Panc1 (cell line): ENCODE data around the gene TMEM182. TPM values are rescaled to one million over a fixed set of nuclear protein-coding genes. Genes with fewer than 3 reads are reported as not detected.

Experiments
- ATAC-seq: fragments of 200-7000 bp; cut with Tn5 transposase; 2 replicates; pipeline ENCODE4 v1.9.1; 2020; ENCODE audit warnings: mild to moderate bottlenecking, moderate library complexity
- BruUV-seq: library from RNA; stranded (reverse); fragments of 400-500 nt; replicated peaks from 2 replicates; lab custom pipeline; 2021; lab: Mats Ljungman, UMichigan
- CTCF ChIA-PET: fragments of 300-600 bp; sonication (Branson Sonifier 250); formaldehyde crosslinking; loops from one replicate; lab custom pipeline; 2022; ENCODE audit warnings: antibody characterized with exemption; lab: Charles Lee
- POLR2A ChIA-PET: fragments of 300-600 bp; sonication (Branson Sonifier 250); formaldehyde crosslinking; loops from one replicate; lab custom pipeline; 2022; ENCODE audit warnings: antibody characterized with exemption; lab: Charles Lee
- DNase-seq: peaks from one replicate; pipeline ENCODE4 v3.0.0-alpha.2; 2010; ENCODE audit warnings: low read depth, low spot score
- H3K27ac ChIP-seq: 2 replicates; pipeline ENCODE4 v1.5.1; 2011; ENCODE audit warnings: mild to moderate bottlenecking, low read length, inconsistent platforms
- H3K27me3 ChIP-seq: fragments of 200-500 bp; sonication (Bioruptor generic); 2 replicates; pipeline ENCODE4 v1.6.0; 2014; ENCODE audit warnings: low read length, inconsistent platforms; ENCODE audit not compliant: control insufficient read depth, insufficient read depth
- H3K36me3 ChIP-seq: fragments of 200-500 bp; sonication (Bioruptor generic); 2 replicates; pipeline ENCODE4 v1.5.1; 2014; ENCODE audit warnings: inconsistent platforms, mild to moderate bottlenecking, low read length, moderate library complexity; ENCODE audit not compliant: control insufficient read depth, insufficient read depth
- H3K4me1 ChIP-seq: 2 replicates; pipeline ENCODE4 v1.5.1; 2011; ENCODE audit warnings: inconsistent platforms, mild to moderate bottlenecking, low read length, moderate library complexity; ENCODE audit not compliant: control insufficient read depth, insufficient read depth
- H3K4me3 ChIP-seq, 2 experiments: 2 replicates each; pipeline ENCODE4 v1.5.1; 2011 to 2012; ENCODE audit warnings: low read depth in 2 of 2, low read length in 2 of 2, mild to moderate bottlenecking in 2 of 2, inconsistent platforms in 1 of 2, moderate library complexity in 1 of 2
- H3K9me3 ChIP-seq: fragments of 200-500 bp; sonication (Bioruptor generic); 2 replicates; pipeline ENCODE4 v1.5.1; 2014; ENCODE audit warnings: low read depth, mild to moderate bottlenecking, inconsistent platforms, low read length, moderate library complexity; ENCODE audit not compliant: control insufficient read depth, insufficient read depth
- POLR2AphosphoS5 ChIP-seq: IDR thresholded peaks from 2 replicates; pipeline ENCODE4 v1.6.1; 2012; ENCODE audit warnings: mild to moderate bottlenecking, low read depth, low read length, moderate library complexity
- SIN3A ChIP-seq: IDR thresholded peaks from 2 replicates; pipeline ENCODE4 v1.6.1; 2012; ENCODE audit warnings: low read depth, mild to moderate bottlenecking, low read length, moderate library complexity, borderline replicate concordance; ENCODE audit not compliant: insufficient read depth
- TCF7L2 ChIP-seq: IDR thresholded peaks from 2 replicates; pipeline ENCODE4 v1.6.1; 2011; ENCODE audit warnings: mild to moderate bottlenecking, low read depth, low read length, inconsistent platforms
- in situ Hi-C: cut with HindIII; loops from 2 replicates; pipeline ENCODE4 v1.10.0; 2016; ENCODE audit warnings: low sequenced_read_pairs, low pct_unique_long_range_greater_than_20kb
- intact Hi-C: fragments of 100-400 bp; cut with micrococcal nuclease; formaldehyde crosslinking; loops from one replicate; pipeline ENCODE4 v1.10.0; 2022; ENCODE audit not compliant: unreplicated experiment
- total RNA-seq: library from RNA; stranded (reverse); gene quantifications from one replicate; pipeline ENCODE4 v1.2.1, GENCODE V29; 2021; ENCODE audit not compliant: unreplicated experiment
- TF ChIP-seq, protein P1 (sequence below), 2 experiments: IDR thresholded peaks; 2 replicates each; pipeline ENCODE4 v1.6.1; 2011 to 2012; ENCODE audit warnings: low read depth in 2 of 2, control low read depth in 1 of 2, low read length in 1 of 2, mild to moderate bottlenecking in 1 of 2, moderate library complexity in 1 of 2; ENCODE audit not compliant: insufficient read depth in 1 of 2
- TF ChIP-seq, protein P2 (sequence below): fragments of 450-650 bp; IDR thresholded peaks from 2 replicates; pipeline ENCODE4 v1.5.1; 2017; ENCODE audit warnings: mild to moderate bottlenecking

Gene TMEM182
- total RNA-seq, 1 experiment from 2014 or later, result 6.2 TPM

DNA sequence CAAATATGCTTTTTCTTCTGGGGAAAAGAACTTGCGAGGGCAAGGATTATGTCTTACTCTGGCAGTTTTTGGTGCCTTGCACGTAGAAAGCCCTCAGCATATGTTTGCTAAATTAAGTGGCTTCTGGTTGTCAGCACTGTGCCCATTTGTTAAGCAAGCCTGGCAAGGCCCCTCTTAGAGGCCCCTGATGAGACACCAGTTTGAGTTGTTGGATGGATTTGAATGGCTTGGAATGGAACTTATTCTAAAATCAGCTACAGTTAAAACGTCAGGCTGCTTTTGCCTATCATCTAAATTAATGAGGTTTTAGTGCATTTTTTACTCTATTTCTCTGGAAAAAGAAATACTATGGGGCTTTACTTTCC, 28.2 kb downstream of the TMEM182 start:
- intact Hi-C loops, result no loop called here
- no peak for TF ChIP-seq SIN3A
- TF ChIP-seq, protein P1, sequence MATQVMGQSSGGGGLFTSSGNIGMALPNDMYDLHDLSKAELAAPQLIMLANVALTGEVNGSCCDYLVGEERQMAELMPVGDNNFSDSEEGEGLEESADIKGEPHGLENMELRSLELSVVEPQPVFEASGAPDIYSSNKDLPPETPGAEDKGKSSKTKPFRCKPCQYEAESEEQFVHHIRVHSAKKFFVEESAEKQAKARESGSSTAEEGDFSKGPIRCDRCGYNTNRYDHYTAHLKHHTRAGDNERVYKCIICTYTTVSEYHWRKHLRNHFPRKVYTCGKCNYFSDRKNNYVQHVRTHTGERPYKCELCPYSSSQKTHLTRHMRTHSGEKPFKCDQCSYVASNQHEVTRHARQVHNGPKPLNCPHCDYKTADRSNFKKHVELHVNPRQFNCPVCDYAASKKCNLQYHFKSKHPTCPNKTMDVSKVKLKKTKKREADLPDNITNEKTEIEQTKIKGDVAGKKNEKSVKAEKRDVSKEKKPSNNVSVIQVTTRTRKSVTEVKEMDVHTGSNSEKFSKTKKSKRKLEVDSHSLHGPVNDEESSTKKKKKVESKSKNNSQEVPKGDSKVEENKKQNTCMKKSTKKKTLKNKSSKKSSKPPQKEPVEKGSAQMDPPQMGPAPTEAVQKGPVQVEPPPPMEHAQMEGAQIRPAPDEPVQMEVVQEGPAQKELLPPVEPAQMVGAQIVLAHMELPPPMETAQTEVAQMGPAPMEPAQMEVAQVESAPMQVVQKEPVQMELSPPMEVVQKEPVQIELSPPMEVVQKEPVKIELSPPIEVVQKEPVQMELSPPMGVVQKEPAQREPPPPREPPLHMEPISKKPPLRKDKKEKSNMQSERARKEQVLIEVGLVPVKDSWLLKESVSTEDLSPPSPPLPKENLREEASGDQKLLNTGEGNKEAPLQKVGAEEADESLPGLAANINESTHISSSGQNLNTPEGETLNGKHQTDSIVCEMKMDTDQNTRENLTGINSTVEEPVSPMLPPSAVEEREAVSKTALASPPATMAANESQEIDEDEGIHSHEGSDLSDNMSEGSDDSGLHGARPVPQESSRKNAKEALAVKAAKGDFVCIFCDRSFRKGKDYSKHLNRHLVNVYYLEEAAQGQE (IDR thresholded peaks at IDR 0.05; ENCODE audit: insufficient read depth in 1 of 2, low read depth in 2 of 2, low read length in 1 of 2), result no peak
- TF ChIP-seq, protein P2, sequence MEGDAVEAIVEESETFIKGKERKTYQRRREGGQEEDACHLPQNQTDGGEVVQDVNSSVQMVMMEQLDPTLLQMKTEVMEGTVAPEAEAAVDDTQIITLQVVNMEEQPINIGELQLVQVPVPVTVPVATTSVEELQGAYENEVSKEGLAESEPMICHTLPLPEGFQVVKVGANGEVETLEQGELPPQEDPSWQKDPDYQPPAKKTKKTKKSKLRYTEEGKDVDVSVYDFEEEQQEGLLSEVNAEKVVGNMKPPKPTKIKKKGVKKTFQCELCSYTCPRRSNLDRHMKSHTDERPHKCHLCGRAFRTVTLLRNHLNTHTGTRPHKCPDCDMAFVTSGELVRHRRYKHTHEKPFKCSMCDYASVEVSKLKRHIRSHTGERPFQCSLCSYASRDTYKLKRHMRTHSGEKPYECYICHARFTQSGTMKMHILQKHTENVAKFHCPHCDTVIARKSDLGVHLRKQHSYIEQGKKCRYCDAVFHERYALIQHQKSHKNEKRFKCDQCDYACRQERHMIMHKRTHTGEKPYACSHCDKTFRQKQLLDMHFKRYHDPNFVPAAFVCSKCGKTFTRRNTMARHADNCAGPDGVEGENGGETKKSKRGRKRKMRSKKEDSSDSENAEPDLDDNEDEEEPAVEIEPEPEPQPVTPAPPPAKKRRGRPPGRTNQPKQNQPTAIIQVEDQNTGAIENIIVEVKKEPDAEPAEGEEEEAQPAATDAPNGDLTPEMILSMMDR, result no peak
- TF ChIP-seq POLR2AphosphoS5, result no peak
- TF ChIP-seq TCF7L2, result no peak

DNA sequence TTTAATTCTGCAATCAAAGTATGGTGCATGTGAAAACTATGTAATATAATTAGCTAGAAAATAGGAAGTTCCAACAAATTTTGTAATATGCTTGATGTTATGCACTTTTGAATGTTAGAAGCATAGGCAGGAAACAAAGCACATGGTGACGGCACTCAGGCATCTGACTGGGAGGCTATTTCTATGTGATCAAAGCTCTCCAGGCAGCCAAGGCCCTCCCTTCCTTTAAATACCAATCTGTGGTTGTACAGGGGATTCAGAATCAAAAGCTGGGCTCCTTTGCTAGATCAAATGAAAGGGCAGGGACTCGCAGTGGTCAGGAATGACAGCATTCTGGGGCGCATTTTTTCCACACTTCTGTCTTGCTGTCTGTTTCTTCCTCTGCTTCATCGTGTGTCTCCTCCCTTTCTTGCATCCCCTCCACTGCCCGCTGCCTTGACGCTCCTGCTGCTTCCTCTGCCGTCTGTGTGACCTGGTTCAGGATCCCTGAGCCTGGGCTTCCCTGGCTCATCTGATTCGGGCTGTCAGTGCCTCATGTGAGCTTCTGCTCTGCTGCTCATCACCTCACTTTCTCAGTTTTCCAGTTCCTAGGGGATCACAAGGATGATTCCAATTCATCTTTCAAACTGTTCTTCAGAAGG, 30.9 kb downstream of the TMEM182 start:
- no peaks in the 10 kb centered on the region for H3K9me3 ChIP-seq
- H3K36me3 ChIP-seq, result no peaks in the 10 kb centered on the region
- no peak overlapping the region for H3K4me3 ChIP-seq
- CTCF ChIA-PET, result no interaction called here
- H3K27ac ChIP-seq, result no peak overlapping the region
- no peaks in the 10 kb centered on the region for H3K27me3 ChIP-seq
- POLR2A ChIA-PET, result no interaction called here
- in situ Hi-C loops (no loop called here), intact Hi-C loops (no loop called here)
- no TSS peak for BruUV-seq
- TF ChIP-seq SIN3A (no peak), POLR2AphosphoS5 (no peak), TCF7L2 (no peak)
- TF ChIP-seq, protein P1 (IDR thresholded peaks at IDR 0.05; ENCODE audit: insufficient read depth in 1 of 2, low read depth in 2 of 2, low read length in 1 of 2), result no peak
- TF ChIP-seq, protein P2, result no peak
- ATAC-seq (no peak), DNase-seq (no peak)
- H3K4me1 ChIP-seq, result no peaks in the 10 kb centered on the region

More for the DNA sequence above, 28.2 kb downstream of the TMEM182 start:
- in situ Hi-C loops, result no loop called here
- no peaks in the 10 kb centered on the region for H3K9me3 ChIP-seq
- no peak overlapping the region for H3K27ac ChIP-seq
- H3K36me3 ChIP-seq, result no peaks in the 10 kb centered on the region
- ChIA-PET POLR2A (no interaction called here), CTCF (no interaction called here)
- H3K27me3 ChIP-seq, result no peaks in the 10 kb centered on the region
- H3K4me1 ChIP-seq, result no peaks in the 10 kb centered on the region
- no peak for DNase-seq
- ATAC-seq, result no peak
- BruUV-seq, result no TSS peak
- no peak overlapping the region for H3K4me3 ChIP-seq
